Measurements from ENCODE around the gene SYNGR4. TPM values are rescaled to one million over a fixed set of nuclear protein-coding genes. Genes with fewer than 3 reads are reported as not detected.
A peak's percentile ranks its signal among the peaks of the same experiment; 100 is the strongest.

The SYNGR4 gene
- total and polyA plus RNA-seq, 8 donors = not detected

GRCh38 chr19:48400018-48400742 is 36.0 kb downstream of the SYNGR4 start:
- intact Hi-C loops (cut with DNase I; ENCODE audit: low total_unique reads) = no loop called here
- Histone ChIP-seq H3K36me3 (no peaks in the 10 kb centered on the region), H3K9me3 (no peaks in the 10 kb centered on the region), H3K4me1 (peaks cover 6 to 29% (median 17%) of the 10 kb centered on the region in 4 donors), H3K27ac (peak overlapping the region; percentile 3 to 60 (median 33)), H3K27me3 (peaks cover 18 to 42% (median 30%) of the 10 kb centered on the region in 3 donors), H3K4me3 (peak overlapping the region in 2 of 4 donors; percentile 17 to 19)
- TF ChIP-seq, protein P1, sequence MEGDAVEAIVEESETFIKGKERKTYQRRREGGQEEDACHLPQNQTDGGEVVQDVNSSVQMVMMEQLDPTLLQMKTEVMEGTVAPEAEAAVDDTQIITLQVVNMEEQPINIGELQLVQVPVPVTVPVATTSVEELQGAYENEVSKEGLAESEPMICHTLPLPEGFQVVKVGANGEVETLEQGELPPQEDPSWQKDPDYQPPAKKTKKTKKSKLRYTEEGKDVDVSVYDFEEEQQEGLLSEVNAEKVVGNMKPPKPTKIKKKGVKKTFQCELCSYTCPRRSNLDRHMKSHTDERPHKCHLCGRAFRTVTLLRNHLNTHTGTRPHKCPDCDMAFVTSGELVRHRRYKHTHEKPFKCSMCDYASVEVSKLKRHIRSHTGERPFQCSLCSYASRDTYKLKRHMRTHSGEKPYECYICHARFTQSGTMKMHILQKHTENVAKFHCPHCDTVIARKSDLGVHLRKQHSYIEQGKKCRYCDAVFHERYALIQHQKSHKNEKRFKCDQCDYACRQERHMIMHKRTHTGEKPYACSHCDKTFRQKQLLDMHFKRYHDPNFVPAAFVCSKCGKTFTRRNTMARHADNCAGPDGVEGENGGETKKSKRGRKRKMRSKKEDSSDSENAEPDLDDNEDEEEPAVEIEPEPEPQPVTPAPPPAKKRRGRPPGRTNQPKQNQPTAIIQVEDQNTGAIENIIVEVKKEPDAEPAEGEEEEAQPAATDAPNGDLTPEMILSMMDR (IDR thresholded peaks at IDR 0.05) = no peak
- TF ChIP-seq POLR2A (IDR thresholded peaks at IDR 0.05) = no peak
- no peak for TF ChIP-seq POLR2AphosphoS5 (IDR thresholded peaks at IDR 0.05)
- no peak for TF ChIP-seq EP300 (IDR thresholded peaks at IDR 0.05)
- WGBS, 5 donors = 30 to 45% (median 37%) methylated on average over 13 to 14 of the region's 14 CpGs
- DNase-seq = peak; percentile 61 to 75

DNA sequence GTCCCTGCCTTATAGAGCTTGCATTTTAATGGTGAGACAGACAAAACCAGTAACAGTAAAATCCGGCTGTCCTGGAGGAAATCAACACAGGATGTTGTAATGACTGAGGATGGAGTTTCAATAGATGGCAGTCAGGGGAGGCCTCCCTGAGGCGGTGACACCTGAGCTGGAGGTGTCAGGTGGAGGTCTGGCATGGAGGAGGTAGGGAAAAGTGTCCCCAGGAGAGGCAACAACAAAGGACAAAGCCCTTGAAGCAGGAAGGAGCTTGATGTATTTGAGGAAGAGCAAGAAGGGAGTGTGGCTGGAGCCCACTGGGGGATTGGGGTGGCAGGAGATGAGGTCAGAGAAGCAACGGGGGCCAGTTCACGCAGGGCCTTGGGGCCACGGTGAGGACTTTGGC is 37.1 kb downstream of the SYNGR4 start:
- Histone ChIP-seq H3K4me3 (no peak overlapping the region), H3K27ac (no peak overlapping the region), H3K4me1 (peaks cover 6 to 28% (median 17%) of the 10 kb centered on the region in 4 donors), H3K36me3 (no peaks in the 10 kb centered on the region), H3K9me3 (peaks cover 0 to 5% (median 0%) of the 10 kb centered on the region in 4 donors), H3K27me3 (peaks cover 9 to 41% (median 19%) of the 10 kb centered on the region in 3 donors)
- DNase-seq = no peak
- intact Hi-C loops (cut with DNase I; ENCODE audit: low total_unique reads) = no loop called here
- TF ChIP-seq POLR2AphosphoS5 (IDR thresholded peaks at IDR 0.05) (no peak), EP300 (IDR thresholded peaks at IDR 0.05) (no peak), POLR2A (IDR thresholded peaks at IDR 0.05) (no peak)
- TF ChIP-seq, protein P1 (IDR thresholded peaks at IDR 0.05) = no peak
- WGBS, 5 donors = 68 to 85% (median 73%) methylated on average over 5 of the region's 5 CpGs

- Histone ChIP-seq H3K36me3 (no peaks in the 10 kb centered on the region), H3K27ac (no peak overlapping the region), H3K9me3 (peaks cover 0 to 5% (median 0%) of the 10 kb centered on the region in 4 donors), H3K4me3 (no peak overlapping the region), H3K27me3 (peaks cover 0 to 25% (median 0%) of the 10 kb centered on the region in 3 donors), H3K4me1 (peaks cover 1 to 18% (median 3%) of the 10 kb centered on the region in 4 donors)
- DNase-seq = peak in 1 of 2 donors; percentile 86
- TF ChIP-seq, protein P1 (IDR thresholded peaks at IDR 0.05) = no peak
- TF ChIP-seq POLR2AphosphoS5 (IDR thresholded peaks at IDR 0.05) = peak in 1 of 3 donors; percentile 15
- intact Hi-C loops (cut with DNase I; ENCODE audit: low total_unique reads) = no loop called here
- 38 to 52% (median 43%) methylated on average over 3 of the region's 3 CpGs for WGBS, 5 donors
Measured at GRCh38 chr19:48403606-48404005, 39.4 kb downstream of the SYNGR4 start.

- Histone ChIP-seq H3K4me1 (peaks cover 0 to 6% (median 0%) of the 10 kb centered on the region in 4 donors), H3K27ac (no peak overlapping the region), H3K9me3 (peaks cover 0 to 5% (median 0%) of the 10 kb centered on the region in 4 donors), H3K27me3 (peaks cover 0 to 22% (median 0%) of the 10 kb centered on the region in 3 donors), H3K4me3 (no peak overlapping the region), H3K36me3 (no peaks in the 10 kb centered on the region)
- 87 to 92% (median 90%) methylated on average over 13 to 27 of the region's 27 CpGs for WGBS, 5 donors
- TF ChIP-seq, protein P1 (IDR thresholded peaks at IDR 0.05) = no peak
- no peak for TF ChIP-seq POLR2AphosphoS5 (IDR thresholded peaks at IDR 0.05)
- no peak for TF ChIP-seq POLR2A (IDR thresholded peaks at IDR 0.05)
- TF ChIP-seq EP300 (IDR thresholded peaks at IDR 0.05) = no peak
- intact Hi-C loops (cut with DNase I; ENCODE audit: low total_unique reads) = no loop called here
- no peak for DNase-seq
Measured at GRCh38 chr19:48405010-48405659, 41.0 kb downstream of the SYNGR4 start.
